ENCODE data around the gene PRDM2.
"Not testable (repeated sequence)": the region's sequence is repeated elsewhere in the genome, so short reads cannot be mapped to it uniquely, and the experiment has no call there.

PRDM2 gene

DNA sequence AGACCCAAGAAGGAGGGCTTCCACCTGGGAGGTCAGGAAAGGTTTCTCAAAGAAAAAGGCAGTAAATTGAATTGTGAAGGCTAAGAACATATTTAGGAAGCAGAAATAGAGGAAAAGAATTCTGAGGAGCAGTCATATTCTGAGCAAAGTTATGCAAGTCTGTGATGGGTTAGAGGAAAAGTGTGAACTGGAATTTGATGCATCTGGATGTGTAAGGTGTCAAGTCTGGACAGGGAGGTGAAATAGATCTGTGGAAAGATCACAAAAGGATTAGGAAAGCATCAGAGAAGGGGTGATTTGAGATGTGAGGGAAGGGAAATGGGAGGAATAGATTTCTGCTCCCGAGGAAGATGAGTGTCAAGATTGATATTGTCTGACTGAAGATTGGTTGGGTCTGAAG lies 18.1 kb upstream of the PRDM2 start:
- H3K4me3 ChIP-seq (ENCODE audit: low read depth, low read length), result no peak overlapping the region
- no peak for DNase-seq (ENCODE audit: low read depth)
- TF ChIP-seq, protein P1, sequence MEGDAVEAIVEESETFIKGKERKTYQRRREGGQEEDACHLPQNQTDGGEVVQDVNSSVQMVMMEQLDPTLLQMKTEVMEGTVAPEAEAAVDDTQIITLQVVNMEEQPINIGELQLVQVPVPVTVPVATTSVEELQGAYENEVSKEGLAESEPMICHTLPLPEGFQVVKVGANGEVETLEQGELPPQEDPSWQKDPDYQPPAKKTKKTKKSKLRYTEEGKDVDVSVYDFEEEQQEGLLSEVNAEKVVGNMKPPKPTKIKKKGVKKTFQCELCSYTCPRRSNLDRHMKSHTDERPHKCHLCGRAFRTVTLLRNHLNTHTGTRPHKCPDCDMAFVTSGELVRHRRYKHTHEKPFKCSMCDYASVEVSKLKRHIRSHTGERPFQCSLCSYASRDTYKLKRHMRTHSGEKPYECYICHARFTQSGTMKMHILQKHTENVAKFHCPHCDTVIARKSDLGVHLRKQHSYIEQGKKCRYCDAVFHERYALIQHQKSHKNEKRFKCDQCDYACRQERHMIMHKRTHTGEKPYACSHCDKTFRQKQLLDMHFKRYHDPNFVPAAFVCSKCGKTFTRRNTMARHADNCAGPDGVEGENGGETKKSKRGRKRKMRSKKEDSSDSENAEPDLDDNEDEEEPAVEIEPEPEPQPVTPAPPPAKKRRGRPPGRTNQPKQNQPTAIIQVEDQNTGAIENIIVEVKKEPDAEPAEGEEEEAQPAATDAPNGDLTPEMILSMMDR (IDR thresholded peaks at IDR 0.05; ENCODE audit: low read depth, low read length), result no peak
- TF ChIP-seq MYC (IDR thresholded peaks at IDR 0.05; ENCODE audit: low read depth, low read length), result no peak
- TF ChIP-seq, protein P2, sequence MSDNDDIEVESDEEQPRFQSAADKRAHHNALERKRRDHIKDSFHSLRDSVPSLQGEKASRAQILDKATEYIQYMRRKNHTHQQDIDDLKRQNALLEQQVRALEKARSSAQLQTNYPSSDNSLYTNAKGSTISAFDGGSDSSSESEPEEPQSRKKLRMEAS (IDR thresholded peaks at IDR 0.05; ENCODE audit: low read depth, low read length), result no peak
- TF ChIP-seq POLR2A (IDR thresholded peaks at IDR 0.05; ENCODE audit: extremely low read depth, insufficient read length), result no peak

DNA sequence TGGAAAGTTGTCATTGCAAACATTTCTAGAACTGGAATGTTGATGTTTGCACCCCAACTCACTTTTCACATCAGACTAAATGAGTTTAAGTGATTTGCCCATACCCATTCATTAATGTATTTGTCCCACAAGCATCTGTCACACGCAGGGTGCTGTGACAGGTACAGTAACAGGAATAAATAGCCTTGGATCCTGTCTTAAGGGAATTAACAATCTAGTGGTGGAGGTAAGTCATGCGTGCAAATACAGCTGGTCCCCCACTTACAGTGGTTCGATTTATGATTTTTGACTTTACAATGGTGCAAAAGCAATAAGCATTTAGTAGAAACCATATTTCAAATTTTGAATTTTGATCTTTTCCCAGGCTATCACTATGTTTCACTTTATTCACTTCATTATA lies 17.5 kb upstream of the PRDM2 start:
- H3K4me3 ChIP-seq (ENCODE audit: low read depth, low read length), result no peak overlapping the region
- TF ChIP-seq MYC (IDR thresholded peaks at IDR 0.05; ENCODE audit: low read depth, low read length) (no peak), POLR2A (IDR thresholded peaks at IDR 0.05; ENCODE audit: extremely low read depth, insufficient read length) (no peak)
- TF ChIP-seq, protein P1 (IDR thresholded peaks at IDR 0.05; ENCODE audit: low read depth, low read length), result no peak
- TF ChIP-seq, protein P2 (IDR thresholded peaks at IDR 0.05; ENCODE audit: low read depth, low read length), result no peak
- no peak for DNase-seq (ENCODE audit: low read depth)

DNA sequence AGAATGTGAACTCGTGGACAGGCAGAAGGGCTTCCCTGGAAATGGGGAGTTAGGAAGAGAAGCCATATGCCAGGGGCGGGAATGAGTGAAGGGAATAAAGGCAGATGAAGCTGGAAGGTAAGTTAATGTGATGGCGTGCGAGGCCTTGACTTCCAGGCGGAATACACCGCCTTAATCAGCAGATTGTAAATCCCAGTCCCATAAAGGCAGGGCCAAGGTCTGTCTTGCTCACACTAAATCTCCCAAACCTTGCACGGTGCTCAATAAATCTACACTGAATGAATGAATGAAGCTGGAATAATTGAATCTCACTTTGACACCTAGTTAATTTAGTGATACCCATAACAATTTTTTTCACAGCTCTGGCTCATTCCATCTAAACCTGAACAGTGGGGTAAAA lies 16.8 kb upstream of the PRDM2 start:
- no peak overlapping the region for H3K4me3 ChIP-seq (ENCODE audit: low read depth, low read length)
- DNase-seq (ENCODE audit: low read depth), result no peak
- TF ChIP-seq, protein P2 (IDR thresholded peaks at IDR 0.05; ENCODE audit: low read depth, low read length), result no peak
- TF ChIP-seq POLR2A (IDR thresholded peaks at IDR 0.05; ENCODE audit: extremely low read depth, insufficient read length), result no peak
- no peak for TF ChIP-seq MYC (IDR thresholded peaks at IDR 0.05; ENCODE audit: low read depth, low read length)

DNA sequence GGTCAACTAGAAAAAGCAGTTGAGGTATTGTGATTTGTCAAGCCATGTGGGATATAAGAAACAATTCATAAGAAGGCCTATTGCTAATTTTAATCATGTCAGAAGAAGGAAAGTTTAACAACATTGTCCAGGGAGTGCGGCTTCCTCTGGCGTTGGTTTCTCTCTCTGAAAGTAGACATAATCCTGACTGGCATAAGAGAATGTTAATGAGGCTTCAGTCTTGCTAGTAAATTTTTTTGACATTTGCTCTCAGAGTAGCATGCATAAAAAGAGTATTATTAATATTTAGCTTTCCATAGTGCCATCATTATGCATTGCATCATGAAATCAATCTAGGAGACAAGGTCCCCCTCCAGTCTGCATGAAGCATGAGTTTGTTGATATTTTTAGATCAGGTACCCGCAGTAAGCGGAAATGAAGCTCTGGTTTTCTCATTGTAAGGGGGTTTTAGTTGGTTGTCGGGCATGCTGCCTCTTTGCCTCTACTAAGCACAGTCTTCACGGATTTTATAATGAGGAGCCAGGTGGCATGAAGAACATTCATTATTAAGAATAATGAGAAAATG lies 12.8 kb upstream of the PRDM2 start:
- DNase-seq (ENCODE audit: low read depth), result no peak
- TF ChIP-seq, protein P2 (IDR thresholded peaks at IDR 0.05; ENCODE audit: low read depth, low read length), result no peak
- TF ChIP-seq, protein P1 (IDR thresholded peaks at IDR 0.05; ENCODE audit: low read depth, low read length), result no peak
- no peak for TF ChIP-seq MYC (IDR thresholded peaks at IDR 0.05; ENCODE audit: low read depth, low read length)
- no peak for TF ChIP-seq POLR2A (IDR thresholded peaks at IDR 0.05; ENCODE audit: extremely low read depth, insufficient read length)
- no peak overlapping the region for H3K4me3 ChIP-seq (ENCODE audit: low read depth, low read length)

DNA sequence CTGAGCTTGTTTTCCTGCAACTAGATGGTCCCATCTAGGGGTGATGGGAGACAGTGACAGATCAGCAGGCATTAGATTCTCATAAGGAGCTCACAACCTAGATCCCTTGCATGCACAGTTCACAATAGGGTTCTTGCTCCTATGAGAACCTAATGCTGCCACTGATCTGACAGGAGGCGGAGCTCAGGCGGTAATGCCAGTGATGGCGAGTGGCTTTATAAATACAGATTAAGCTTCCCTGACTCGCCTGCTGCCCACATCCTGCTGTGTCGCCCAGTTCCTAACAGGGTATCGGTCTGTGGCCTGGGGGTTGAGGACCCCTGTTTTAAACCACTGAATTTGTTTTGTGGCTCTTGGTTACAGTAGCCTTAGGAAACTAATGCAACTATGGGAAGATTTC lies 6.9 kb upstream of the PRDM2 start:
- H3K4me3 ChIP-seq (ENCODE audit: low read depth, low read length); DNase-seq (ENCODE audit: low read depth): not testable (repeated sequence)

DNA sequence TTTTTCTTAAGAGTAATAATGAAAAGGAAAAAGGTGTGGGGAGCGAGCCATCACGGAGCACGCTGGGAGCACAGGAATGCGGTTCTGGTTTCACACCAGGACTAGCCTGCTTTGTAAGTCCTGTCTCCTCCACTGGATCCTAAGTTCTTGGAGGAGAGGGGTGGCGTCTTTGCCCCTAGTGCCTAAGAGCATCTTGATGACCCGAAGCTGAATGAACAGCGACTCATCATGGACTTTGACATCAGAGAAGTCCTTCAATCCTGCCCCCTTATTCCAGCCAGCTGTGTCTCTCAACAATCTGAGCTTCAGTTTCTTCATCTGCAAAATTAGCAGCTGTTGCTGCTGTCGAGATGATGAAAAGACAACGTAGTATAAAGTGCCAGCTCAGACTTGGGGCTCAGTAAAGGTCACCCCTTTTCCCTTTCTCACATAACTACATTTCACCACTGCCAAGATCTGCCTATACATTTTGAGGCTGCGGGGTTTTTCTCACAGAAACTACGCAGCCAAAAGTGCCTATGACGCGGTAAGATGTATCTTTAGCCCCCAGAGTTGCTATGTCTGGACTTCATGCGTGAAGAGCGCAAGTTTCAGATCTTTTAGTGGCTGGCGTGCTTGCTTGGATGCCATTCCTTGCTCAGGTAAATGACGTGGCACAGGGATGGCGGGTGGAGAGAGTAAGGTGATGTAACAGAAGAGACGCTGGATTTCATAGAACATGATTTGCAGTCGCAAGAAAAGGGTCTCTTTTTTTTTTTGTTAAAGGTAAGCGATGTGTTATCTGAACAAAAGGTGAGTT lies 4.9 kb upstream of the PRDM2 start:
- H3K4me3 ChIP-seq (ENCODE audit: low read depth, low read length), result no peak overlapping the region
- no peak for TF ChIP-seq MYC (IDR thresholded peaks at IDR 0.05; ENCODE audit: low read depth, low read length)
- no peak for DNase-seq (ENCODE audit: low read depth)

DNA sequence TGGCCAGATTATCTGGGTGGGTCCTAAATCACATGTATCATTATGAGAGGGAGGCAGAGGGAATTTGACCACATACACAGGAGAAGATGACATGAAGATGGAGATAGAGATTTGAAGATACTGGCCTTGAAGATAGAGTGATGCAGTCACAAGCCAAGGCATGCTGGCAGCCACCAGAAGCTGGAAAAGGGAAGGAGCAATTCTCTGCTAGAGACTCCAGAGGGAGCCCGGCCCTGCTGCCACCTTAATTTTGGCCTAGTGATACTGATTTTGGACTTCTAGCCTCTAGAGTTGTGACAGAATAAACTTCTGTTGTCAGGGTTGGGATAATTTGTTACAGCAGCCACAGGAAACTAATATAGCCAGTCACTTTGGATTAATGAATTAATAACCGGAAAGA lies 2.2 kb upstream of the PRDM2 start:
- DNase-seq (ENCODE audit: low read depth), result peak; percentile 25

More for the DNA sequence above, 2.2 kb upstream of the PRDM2 start:
- TF ChIP-seq MYC (IDR thresholded peaks at IDR 0.05; ENCODE audit: low read depth, low read length) (no peak), POLR2A (IDR thresholded peaks at IDR 0.05; ENCODE audit: extremely low read depth, insufficient read length) (no peak)
- TF ChIP-seq, protein P1 (IDR thresholded peaks at IDR 0.05; ENCODE audit: low read depth, low read length), result peak; percentile 18
- no peak overlapping the region for H3K4me3 ChIP-seq (ENCODE audit: low read depth, low read length)

Data from NB4 (cell line).